HG02798 (cell line): ENCODE results near the gene ELP5.

Source experiments
- ATAC-seq: cut with Tn5 transposase; IDR thresholded peaks from one replicate; pipeline ENCODE4 v1.9.1; 2021; ENCODE audit warnings: mild to moderate bottlenecking; ENCODE audit not compliant: unreplicated experiment, poor library complexity

ELP5 gene

DNA sequence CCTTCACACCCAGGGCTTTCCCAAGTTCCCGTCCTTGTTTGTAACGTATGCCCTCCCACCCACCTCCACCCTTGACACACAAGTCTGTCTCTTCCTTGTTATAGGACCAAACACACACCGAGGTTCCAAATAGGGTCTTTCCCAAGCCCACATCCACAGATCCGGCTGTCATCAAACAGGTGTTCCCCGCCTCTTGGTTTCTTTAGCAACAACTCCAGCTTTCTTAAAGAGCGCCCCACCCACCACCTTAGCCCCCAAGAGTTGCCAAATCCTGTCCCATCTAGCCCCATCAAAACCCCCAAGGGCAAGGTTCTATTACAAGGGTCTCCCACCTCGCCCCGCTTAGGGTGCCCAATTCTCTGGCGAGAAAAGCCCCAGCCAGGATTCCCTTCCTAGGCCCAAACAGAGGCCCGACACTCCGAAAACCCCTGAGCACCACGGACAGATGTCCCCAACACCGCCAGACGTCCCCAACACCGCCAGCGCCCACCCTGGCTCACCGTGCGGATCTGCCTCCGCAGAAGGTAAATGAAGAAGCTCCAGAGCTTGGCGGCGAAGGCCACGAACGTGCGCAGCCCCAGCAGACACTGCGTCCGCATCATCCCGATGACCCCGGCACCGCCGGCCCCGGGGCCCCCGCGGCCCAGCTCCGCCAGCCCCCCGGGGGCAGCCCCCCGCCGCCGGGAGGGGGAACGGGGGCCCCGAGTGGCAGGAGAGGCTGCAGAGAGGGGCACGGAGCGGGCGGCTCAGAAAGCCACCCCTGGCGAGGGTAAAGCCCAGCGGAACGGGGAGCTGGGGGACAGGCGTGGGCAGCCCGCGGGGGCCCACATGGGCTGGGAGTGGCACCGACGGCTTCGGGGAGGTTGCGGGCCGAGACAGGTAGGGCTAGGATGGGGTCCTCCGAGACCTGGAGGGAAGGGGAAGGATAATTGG lies 1.1 kb upstream of the ELP5 start:
- peak; percentile 7 for ATAC-seq

DNA sequence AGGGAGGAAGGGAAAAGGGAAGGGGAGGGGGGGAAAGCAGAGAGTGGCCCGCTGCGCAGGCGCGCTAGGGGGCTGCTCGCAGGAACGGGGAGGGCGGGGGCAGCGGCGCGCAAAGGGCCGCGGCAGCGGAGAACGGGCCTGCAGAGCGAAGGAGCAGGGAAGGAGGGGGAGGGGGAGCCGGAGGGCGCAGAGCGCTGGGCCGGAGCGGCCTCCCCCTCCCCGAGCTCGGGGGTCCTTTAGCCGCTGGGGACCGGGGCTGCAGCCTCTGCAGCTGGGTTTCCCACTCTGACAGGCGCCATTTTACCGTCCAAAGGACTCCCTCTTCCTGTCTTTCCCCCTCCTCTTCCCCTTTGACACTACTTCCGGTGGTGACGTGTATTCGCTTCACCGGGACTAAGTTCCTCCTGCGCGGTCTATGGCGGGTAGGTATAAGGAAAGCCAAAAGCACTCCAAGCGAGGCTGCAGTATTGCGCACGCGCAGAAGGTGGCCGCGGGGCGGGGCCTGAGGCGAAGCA lies 297 bp upstream of the ELP5 start, which contains the start of gene CTDNEP1:
TSS of gene CTDNEP1 (minus strand) at position 74 of the 515 bp plus-strand sequence. CDS start 438 bp downstream, outside the sequence.
- ATAC-seq, result peak; percentile 85

DNA sequence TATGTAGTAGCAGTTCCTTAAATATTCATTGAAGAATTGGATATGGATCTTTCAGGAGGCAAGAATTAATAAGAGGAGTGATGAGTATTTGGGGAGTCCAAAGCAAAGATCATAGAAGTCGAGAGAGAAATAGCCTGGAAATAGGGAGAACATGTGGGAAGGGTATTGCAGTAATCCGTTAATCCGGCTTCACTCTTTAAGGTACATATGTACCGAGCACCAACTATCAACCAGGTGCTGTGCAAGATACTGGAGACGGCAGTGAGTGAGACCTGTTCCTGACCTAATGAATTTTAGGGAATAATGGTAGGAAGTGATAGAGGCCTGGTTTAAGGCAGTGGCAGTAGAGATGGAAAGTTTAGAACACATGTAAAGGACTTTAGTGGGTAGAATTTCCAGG lies 1.1 kb downstream of the ELP5 start:
- no peak for ATAC-seq

DNA sequence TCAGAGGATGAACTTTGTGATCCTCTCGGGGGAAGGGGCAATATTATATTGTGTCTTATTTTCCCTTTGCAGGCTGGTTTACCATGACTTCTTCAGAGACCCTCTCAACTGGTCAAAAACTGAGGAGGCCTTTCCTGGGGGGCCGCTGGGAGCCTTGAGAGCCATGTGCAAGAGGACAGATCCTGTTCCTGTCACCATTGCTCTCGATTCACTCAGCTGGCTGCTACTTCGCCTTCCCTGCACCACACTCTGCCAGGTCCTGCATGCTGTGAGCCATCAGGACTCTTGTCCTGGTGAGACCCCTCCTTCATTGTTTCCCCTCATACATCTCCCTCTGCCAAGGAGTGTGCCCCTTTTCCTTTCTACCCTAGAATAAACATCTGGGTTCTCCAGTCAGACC lies 2.5 kb downstream of the ELP5 start:
- ATAC-seq, result no peak

DNA sequence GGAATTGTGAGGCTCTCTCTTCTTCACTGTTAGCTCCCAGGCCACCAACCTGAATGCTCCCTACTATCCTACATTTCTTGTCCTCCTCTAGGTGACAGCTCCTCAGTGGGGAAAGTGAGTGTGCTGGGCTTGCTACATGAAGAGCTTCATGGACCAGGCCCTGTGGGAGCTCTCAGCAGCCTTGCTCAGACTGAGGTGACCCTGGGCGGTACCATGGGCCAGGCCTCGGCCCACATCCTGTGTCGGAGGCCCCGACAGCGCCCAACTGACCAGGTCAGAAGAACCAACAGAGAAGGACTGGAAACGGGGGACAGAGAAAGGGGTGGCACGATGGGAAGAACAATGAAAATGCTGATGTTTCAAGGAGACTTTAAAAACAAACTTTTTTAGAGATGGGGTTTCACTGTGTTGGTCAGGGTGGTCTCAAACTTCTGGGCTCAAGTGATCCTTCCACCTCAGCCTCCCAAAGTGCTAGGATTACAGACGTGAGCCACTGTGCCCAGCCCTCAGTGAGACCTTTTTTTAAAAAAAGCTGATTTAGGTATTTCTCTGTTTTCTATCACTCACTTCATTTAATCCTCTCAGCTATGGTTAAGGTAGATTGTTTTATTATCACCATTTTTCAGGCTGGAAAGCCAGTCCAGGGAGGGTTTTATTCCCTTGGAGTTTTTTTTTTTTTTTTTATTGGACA lies 4.9 kb downstream of the ELP5 start:
- ATAC-seq, result no peak

DNA sequence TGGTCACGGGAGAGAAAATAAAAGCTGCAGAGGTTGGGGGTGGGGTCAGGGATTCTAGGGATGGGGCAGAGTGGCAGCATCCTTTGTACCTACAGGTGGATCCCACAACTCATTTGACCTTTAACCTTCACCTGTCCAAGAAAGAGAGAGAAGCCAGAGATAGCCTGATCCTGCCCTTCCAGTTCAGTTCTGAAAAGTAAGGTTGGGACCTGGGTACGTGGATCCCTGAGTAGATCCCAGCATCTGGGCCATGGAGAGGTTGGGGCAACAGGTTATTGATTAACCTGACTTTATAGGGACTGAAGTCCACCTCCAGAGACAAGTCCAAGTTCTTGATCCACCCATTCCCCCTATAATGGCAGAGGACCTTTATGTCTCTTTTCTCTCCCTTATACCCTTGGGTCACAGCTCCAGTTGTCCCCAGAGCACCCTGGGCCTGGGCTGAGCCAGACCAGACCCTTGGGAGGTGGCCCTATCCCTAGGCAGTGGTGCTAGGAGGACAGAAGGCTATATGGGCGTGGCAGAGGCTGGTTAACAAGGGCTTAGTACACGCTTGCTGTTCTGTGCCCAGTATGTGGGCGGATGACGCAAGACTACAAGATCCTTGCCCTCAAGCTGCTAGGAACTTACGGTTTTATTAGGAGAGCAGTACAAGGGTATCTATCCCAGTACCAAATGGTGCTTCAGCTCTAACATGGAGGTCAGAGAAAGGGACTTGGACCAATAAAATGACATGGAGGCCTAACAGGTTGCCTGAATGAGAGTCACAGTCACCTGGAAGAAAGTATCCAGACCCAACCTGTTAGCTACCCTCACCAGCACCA lies 6.9 kb downstream of the ELP5 start:
- no peak for ATAC-seq

DNA sequence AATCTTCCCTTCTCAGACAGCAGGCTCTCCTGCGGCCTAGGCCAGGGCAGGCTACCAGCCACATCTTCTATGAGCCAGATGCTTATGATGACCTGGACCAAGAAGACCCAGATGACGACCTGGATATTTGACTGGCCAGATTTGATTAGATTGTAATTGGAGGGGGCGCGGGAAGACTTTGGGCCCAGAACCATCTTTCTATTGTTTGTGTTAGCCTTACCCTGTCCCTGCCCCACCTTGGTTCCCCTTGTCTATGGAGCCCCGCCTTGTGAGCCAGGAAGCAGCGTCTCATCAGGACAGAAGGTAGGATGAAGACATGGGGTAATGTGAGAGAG lies 7.5 kb downstream of the ELP5 start:
- no peak for ATAC-seq

DNA sequence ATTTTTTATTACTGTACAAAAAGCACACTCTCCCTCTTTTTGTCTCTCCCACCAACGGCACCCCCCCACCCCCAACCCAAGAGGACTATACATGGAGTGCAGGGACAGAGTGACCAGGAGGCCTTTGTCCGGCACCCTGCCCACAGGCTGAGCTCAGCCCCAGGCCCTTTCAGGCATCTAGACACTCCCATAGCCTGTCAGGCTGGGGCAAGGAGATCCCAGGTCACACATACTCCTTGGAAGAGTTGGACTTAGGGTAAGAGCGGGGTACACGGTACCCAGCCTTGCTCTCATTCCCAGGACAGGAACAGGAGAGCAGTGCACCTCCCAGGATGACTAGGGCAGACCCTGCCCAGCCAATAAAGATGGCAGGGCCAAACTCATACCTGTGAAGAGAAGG lies 8.1 kb downstream of the ELP5 start:
- ATAC-seq, result no peak

DNA sequence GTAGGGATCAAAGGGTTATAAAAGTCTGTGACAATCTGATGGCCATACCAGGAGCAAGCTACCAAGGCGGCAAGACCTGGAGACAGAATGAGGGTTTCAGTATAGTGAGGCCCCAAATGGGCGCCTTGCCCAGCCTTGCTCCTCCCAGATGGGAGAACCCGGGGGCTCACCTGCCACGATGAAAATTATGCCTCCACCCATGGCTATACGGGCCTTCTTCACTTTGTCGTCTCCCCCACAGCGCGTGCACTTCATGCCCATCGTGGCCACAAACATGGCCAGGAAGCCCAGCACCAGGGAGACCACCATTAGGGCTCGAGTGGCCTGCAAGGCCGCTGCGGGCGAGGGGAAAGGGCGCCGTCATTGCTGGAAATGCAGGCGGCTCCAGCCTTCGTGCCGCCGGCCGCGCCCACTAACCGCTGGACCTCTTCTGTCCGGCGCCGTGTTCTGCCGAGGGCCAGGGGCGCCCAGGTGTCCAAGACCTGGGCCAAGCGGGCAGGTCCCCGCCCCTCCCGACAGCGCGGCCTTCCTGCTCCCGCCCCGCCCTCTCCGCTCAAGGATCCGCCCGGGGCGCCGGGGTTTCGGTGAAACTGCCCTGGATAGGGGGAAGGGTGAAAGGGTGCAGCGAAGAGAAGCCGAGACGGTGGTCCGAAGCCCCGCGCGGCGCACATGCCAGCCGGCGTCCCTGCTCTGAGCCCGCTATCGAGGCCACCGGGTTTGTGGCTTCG lies 8.8 kb downstream of the ELP5 start:
- no peak for ATAC-seq

DNA sequence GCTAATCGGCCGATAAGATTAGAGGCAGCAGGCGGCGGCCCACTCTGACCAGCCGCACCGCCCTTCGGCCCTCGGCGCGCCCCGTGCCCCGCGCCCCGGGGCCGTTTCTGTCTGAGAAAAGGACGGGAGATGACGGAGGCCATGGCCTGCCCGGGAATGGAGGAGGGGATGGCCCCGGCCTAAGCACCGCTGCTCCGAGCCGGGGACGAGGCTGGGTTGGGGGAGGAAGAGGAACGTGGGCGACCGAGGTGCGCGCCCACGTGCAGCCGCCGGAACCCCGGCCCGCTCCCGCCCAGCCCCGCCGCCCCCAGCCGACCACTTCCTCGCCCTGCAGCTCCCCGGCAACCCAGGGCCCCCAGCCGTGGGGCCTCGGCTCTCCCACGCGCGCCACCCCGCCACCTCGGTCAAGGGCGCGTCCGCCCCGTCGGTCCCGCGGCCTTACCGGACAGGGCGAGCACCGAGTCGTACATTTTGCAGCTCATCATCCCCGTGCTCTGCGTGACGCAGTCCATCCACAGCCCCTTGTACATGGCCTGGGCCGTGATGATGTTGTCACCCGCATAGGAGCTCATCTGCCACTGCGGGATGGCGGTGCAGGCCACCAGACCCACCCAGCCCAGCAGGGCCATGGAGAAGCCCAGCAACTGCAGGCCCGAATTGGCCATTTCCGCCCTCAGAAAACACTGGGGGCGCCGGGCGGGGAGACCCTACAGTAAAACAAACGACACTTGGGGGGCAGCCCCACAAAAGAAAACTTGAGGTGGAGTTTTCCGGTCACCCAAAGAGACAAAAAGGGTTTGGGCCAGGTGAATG lies 9.6 kb downstream of the ELP5 start:
- ATAC-seq, result no peak

DNA sequence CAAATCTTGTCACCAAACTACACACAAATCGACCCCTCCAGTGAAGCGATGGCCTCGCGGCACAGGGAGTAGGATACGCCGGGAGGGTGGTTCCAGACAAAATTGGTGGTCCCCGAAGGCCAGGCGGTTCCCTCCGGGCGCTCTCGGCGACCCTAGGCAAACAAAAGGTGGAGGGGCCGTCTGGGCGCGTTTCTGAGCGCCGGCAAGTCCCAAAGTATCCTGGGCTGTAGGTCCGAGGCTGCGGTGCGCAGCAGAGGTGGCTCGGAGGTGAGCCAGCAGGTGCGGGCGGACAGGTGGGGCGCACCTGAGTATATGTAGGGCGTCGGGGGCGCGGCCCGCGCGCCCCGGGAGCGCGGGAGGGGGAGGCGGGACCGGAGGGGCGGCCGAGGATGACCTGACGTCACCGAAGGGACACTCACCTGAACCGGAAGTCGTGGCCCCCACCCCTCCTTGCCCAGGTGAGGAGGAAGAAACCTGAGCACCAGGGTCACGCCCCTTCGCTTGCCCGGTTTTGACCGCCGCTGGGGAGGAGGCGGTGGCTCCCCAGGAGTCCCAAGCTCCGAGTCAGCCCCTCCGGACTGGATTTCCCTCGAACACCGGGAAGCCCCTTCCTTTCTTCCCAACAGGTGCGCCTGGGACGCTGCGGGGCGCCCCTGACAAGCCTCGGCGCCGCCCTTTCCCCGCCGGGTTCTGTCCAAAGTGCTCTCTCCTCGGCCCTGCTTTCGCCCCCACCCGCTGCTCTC lies 10.3 kb downstream of the ELP5 start, which contains the start of gene CLDN7:
TSS of gene CLDN7 (minus strand) at position 287 of the 743 bp plus-strand sequence. CDS start 435 bp downstream, outside the sequence.
- no peak for ATAC-seq

DNA sequence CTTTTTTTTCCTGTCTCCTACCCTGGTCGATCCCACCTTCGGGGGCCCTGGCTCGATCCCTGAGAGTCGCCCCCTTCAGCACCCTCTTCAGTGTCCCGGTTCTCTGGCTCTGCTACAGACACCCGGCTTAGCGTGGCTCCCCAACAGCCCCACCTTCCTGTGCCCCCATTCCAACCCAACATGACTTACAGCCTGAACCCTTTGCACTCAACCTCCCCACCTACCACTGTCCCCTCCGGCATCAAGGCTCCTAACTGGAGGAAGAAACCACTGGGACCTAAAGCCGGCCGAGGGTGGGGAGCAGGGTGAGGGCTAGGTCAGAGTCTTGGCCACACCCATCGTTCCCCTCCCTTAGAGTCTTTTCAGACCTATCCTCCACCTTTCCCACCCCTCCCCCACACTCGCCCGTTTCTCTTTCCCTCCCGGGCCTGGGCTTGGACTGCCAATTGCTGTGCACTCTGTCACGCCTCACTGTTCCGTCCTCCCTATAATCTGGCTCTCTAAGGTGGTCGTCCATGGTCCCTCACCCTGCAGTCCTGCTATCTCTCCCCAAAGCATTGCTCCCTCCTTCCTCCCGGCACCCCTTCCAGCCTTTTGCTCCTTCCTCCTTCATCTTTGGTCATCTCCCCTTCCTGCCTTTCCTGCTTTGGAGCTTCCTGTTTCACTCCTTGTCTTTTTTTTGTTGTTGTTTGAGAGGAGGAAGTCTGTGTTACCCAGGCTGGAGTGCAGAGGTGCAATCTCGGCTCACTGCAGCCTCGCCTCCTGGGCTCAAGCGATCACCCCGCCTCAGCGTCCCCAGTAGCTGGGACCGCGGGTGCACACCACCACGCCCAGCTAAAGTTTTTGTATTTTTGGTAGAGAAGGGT lies 11.2 kb downstream of the ELP5 start:
- no peak for ATAC-seq

DNA sequence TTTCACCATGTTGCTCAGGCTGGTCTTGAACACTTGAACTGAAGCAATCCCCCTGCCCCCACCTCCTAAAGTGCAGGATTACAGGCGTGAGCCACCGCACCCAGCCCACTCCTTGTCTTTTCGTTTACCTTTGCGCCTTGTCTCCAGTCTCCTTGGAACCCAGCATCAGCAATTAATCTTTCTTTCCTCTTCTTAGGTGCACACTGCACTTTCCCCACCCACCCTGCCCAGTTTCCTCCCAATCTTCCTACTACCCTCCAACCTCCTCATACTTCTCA lies 11.7 kb downstream of the ELP5 start:
- ATAC-seq, result no peak

DNA sequence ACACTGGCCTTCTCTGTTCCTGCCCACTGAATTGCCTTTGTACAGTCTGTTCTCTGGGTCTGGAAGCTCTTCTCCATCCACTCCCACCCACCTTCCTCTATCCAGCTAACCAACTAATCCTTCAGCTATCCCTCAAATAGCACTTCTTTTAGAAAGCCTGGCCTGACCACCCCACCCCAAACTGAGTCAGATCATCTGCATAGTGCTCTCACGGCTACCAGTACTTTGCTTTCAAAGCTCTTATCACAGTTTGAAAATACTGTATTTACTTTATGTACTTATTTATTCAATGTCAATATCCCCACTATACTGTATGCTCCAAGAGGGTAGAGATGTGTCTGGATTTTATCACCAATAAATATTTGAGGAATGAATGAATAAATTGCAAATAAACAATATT lies 14.8 kb downstream of the ELP5 start:
- no peak for ATAC-seq

DNA sequence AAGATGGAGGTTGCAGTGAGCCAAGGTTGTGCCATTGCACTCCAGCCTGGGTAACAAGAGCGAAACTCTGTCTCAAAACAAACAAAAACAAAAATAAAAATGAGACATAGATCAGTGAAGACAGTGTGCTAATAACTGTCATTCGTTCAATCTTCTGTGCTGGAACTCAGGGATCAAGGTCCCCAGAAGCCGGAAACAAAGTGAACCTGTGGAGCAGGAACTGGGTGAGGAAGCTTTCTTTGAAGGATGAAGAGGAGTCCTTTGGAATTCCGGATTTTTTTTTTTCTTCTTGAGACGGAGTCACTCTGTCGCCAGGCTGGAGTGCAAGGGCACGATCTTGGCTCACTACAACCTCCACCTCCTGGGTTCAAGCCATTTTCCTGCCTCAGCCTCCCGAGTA lies 27.4 kb downstream of the ELP5 start:
- ATAC-seq, result no peak

DNA sequence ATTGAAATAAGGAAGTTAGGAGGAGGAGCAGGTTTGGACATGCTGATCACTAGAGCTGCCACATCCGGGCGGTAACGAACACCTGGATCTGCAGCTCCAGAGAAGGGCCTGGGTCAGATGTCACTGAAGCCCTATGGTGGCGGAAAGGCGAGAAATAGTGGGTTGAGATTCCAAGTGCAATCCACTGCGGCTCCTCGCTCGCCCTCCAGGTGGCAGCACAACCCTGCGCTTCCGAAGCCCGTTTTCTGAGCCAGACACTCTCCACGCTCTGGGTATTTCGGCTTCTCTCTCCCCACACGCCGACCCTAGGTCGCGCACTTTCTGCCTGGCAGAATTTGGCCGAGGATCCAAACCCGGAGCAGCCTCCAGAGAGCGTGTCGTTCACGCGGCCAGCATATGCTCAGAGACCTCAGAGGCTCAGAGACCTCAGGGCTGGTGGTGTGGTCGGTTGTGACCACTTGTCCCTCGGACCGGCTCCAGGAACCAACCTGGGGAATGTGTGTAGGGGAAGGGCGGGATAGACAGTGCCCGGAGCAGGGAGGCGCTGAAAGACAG lies 28.6 kb downstream of the ELP5 start:
- ATAC-seq, result peak; percentile 61
